Duodenal mucosa (tissue), 2 donors: Measurements from ENCODE around the gene ANKFY1.
"Not testable (repeated sequence)": the region's sequence is repeated elsewhere in the genome, so short reads cannot be mapped to it uniquely, and the experiment has no call there.

ENCODE experiments used
- H3K27ac ChIP-seq: one replicate; pipeline ENCODE4 v1.7.0; 2013; ENCODE audit warnings: low read depth, low read length
- H3K27me3 ChIP-seq, 2 donors: one replicate each; pipeline ENCODE4 v1.7.0; 2013; ENCODE audit warnings: low read length in 2 of 2, control low read depth in 1 of 2; ENCODE audit not compliant: insufficient read depth in 2 of 2, control insufficient read depth in 1 of 2
- H3K36me3 ChIP-seq, 2 donors: one replicate each; pipeline ENCODE4 v1.7.0; 2013; ENCODE audit warnings: low read length in 2 of 2, control low read depth in 1 of 2; ENCODE audit not compliant: insufficient read depth in 2 of 2, control insufficient read depth in 1 of 2
- H3K4me1 ChIP-seq, 2 donors: one replicate each; pipeline ENCODE4 v1.7.0; 2013; ENCODE audit warnings: low read length in 2 of 2, control low read depth in 1 of 2; ENCODE audit not compliant: insufficient read depth in 2 of 2, control insufficient read depth in 1 of 2
- H3K4me3 ChIP-seq, 2 donors: one replicate each; pipeline ENCODE4 v1.7.0; 2013; ENCODE audit warnings: low read length in 2 of 2, low read depth in 1 of 2
- H3K9ac ChIP-seq, 2 donors: one replicate each; pipeline ENCODE4 v1.7.0; 2013; ENCODE audit warnings: low read length in 2 of 2, low read depth in 1 of 2
- H3K9me3 ChIP-seq, 2 donors: one replicate each; pipeline ENCODE4 v1.7.0; 2013; ENCODE audit warnings: low read length in 2 of 2, control low read depth in 1 of 2; ENCODE audit not compliant: control insufficient read depth in 1 of 2

ANKFY1 gene

GRCh38 chr17:4261452-4261851, 2.3 kb downstream of the ANKFY1 start:
- Histone ChIP-seq H3K36me3 (peaks cover 0 to 15% of the 10 kb centered on the region in 2 donors), H3K9me3 (peaks cover 5 to 6% of the 10 kb centered on the region in 2 donors), H3K4me1 (peaks cover 5 to 15% of the 10 kb centered on the region in 2 donors), H3K27ac (no peak overlapping the region), H3K9ac (no peak overlapping the region), H3K4me3 (no peak overlapping the region), H3K27me3 (no peaks in the 10 kb centered on the region)

GRCh38 chr17:4258867-4259266, 4.9 kb downstream of the ANKFY1 start:
- Histone ChIP-seq H3K4me3 (no peak overlapping the region), H3K4me1 (peaks cover 5 to 8% of the 10 kb centered on the region in 2 donors)

GRCh38 chr17:4256952-4257351, 6.8 kb downstream of the ANKFY1 start:
- Histone ChIP-seq H3K9ac (no peak overlapping the region), H3K4me3 (no peak overlapping the region), H3K27me3 (no peaks in the 10 kb centered on the region), H3K9me3 (peaks cover 5 to 6% of the 10 kb centered on the region in 2 donors), H3K27ac (no peak overlapping the region), H3K36me3 (peaks cover 0 to 16% of the 10 kb centered on the region in 2 donors), H3K4me1 (no peaks in the 10 kb centered on the region)

More at GRCh38 chr17:4258867-4259266, 4.9 kb downstream of the ANKFY1 start:
- H3K36me3 ChIP-seq = peaks cover 0 to 16% of the 10 kb centered on the region in 2 donors
- H3K27ac ChIP-seq = no peak overlapping the region
- H3K9me3 ChIP-seq = peaks cover 5 to 6% of the 10 kb centered on the region in 2 donors
- no peak overlapping the region for H3K9ac ChIP-seq
- no peaks in the 10 kb centered on the region for H3K27me3 ChIP-seq

GRCh38 chr17:4255271-4255670, 8.5 kb downstream of the ANKFY1 start:
- not testable (repeated sequence) for H3K4me1 ChIP-seq, H3K27me3 ChIP-seq, H3K4me3 ChIP-seq, H3K9me3 ChIP-seq, H3K9ac ChIP-seq, H3K27ac ChIP-seq
- peaks cover 0 to 16% of the 10 kb centered on the region in 2 donors for H3K36me3 ChIP-seq

- peaks cover 33 to 38% of the 10 kb centered on the region in 2 donors for H3K4me1 ChIP-seq
- no peak overlapping the region for H3K27ac ChIP-seq
- no peak overlapping the region for H3K9ac ChIP-seq
- H3K4me3 ChIP-seq = no peak overlapping the region
- peaks cover 0 to 8% of the 10 kb centered on the region in 2 donors for H3K36me3 ChIP-seq
- H3K27me3 ChIP-seq = no peaks in the 10 kb centered on the region
- H3K9me3 ChIP-seq = no peaks in the 10 kb centered on the region
Measured at GRCh38 chr17:4250887-4251286, 12.9 kb downstream of the ANKFY1 start.

- Histone ChIP-seq H3K4me3 (no peak overlapping the region), H3K27ac (no peak overlapping the region), H3K4me1 (peaks cover 33 to 38% of the 10 kb centered on the region in 2 donors), H3K36me3 (peaks cover 0 to 11% of the 10 kb centered on the region in 2 donors), H3K27me3 (no peaks in the 10 kb centered on the region), H3K9ac (no peak overlapping the region), H3K9me3 (no peaks in the 10 kb centered on the region)
Measured at GRCh38 chr17:4249452-4250029, 14.2 kb downstream of the ANKFY1 start.

- Histone ChIP-seq H3K9me3 (no peaks in the 10 kb centered on the region), H3K4me3 (no peak overlapping the region), H3K27ac (peak overlapping the region; percentile 67), H3K27me3 (no peaks in the 10 kb centered on the region), H3K4me1 (peaks cover 38% of the 10 kb centered on the region in 2 donors), H3K9ac (peak overlapping the region in 1 of 2 donors; percentile 35), H3K36me3 (peaks cover 0 to 11% of the 10 kb centered on the region in 2 donors)
Measured at GRCh38 chr17:4248504-4249277, 15.1 kb downstream of the ANKFY1 start.

- Histone ChIP-seq H3K9me3 (no peaks in the 10 kb centered on the region), H3K27ac (peak overlapping the region; percentile 67), H3K27me3 (no peaks in the 10 kb centered on the region), H3K36me3 (peaks cover 0 to 11% of the 10 kb centered on the region in 2 donors), H3K4me3 (peak overlapping the region; percentile 25 to 44), H3K4me1 (peaks cover 38 to 42% of the 10 kb centered on the region in 2 donors), H3K9ac (peak overlapping the region; percentile 7 to 35)
Measured at GRCh38 chr17:4247971-4248388, 15.8 kb downstream of the ANKFY1 start.

GRCh38 chr17:4247361-4247970, 16.3 kb downstream of the ANKFY1 start:
- H3K9ac ChIP-seq = peak overlapping the region in 1 of 2 donors; percentile 7

GRCh38 chr17:4246674-4247073, 17.1 kb downstream of the ANKFY1 start:
- H3K36me3 ChIP-seq = peaks cover 6 to 16% of the 10 kb centered on the region in 2 donors
- H3K9me3 ChIP-seq = no peaks in the 10 kb centered on the region
- H3K9ac ChIP-seq = no peak overlapping the region
- H3K4me1 ChIP-seq = peaks cover 42 to 44% of the 10 kb centered on the region in 2 donors
- H3K27me3 ChIP-seq = no peaks in the 10 kb centered on the region
- no peak overlapping the region for H3K4me3 ChIP-seq
- no peak overlapping the region for H3K27ac ChIP-seq

More at GRCh38 chr17:4247361-4247970, 16.3 kb downstream of the ANKFY1 start:
- peaks cover under 1 to 11% of the 10 kb centered on the region in 2 donors for H3K36me3 ChIP-seq
- no peaks in the 10 kb centered on the region for H3K9me3 ChIP-seq
- H3K4me3 ChIP-seq = peak overlapping the region; percentile 25 to 44
- no peaks in the 10 kb centered on the region for H3K27me3 ChIP-seq
- peak overlapping the region; percentile 67 for H3K27ac ChIP-seq
- H3K4me1 ChIP-seq = peaks cover 38 to 42% of the 10 kb centered on the region in 2 donors
